GM12878 (cell line): ENCODE results near the gene SHF. TPM values are rescaled to one million over a fixed set of nuclear protein-coding genes. Genes with fewer than 3 reads are reported as not detected.
"Not testable (repeated sequence)": the region's sequence is repeated elsewhere in the genome, so short reads cannot be mapped to it uniquely, and the experiment has no call there.

Source experiments
- ATAC-seq: fragments of 200-7000 bp; cut with Tn5 transposase; 3 replicates; pipeline ENCODE4 v1.9.1; 2020; ENCODE audit warnings: mild to moderate bottlenecking, moderate library complexity
- BruUV-seq: library from RNA; stranded (reverse); fragments of 400-500 nt; replicated peaks from 2 replicates; lab custom pipeline; 2021; lab: Mats Ljungman, UMichigan
- CTCF ChIA-PET: fragments of 300-600 bp; sonication (Branson Sonifier 250); formaldehyde crosslinking; extraction: SDS; loops from one replicate; lab custom pipeline; 2021; ENCODE audit warnings: inconsistent platforms; lab: Yijun Ruan, JAX
- POLR2A ChIA-PET: fragments of 350-600 bp; formaldehyde crosslinking; extraction: SDS; loops from one replicate; lab custom pipeline; 2021; ENCODE audit warnings: inconsistent platforms; lab: Charles Lee
- RAD21 ChIA-PET: fragments of 300-600 bp; sonication (Branson Sonifier 250); formaldehyde crosslinking; loops from one replicate; lab custom pipeline; 2023; ENCODE audit warnings: antibody characterized with exemption; ENCODE audit not compliant: unreplicated experiment; lab: Charles Lee
- SMC1A ChIA-PET: fragments of 300-600 bp; sonication (Branson Sonifier 250); formaldehyde crosslinking; loops from one replicate; lab custom pipeline; 2023; ENCODE audit not compliant: unreplicated experiment, uncharacterized antibody; lab: Charles Lee
- DNase-seq: peaks from one replicate; pipeline ENCODE4 v3.0.0-alpha.2; 2011; ENCODE audit warnings: low read depth, low spot score
- FAIRE-seq: peaks from 3 replicates; lab custom pipeline; 2011; peaks lifted over from hg19 to GRCh38; lab: Jason Lieb, UNC
- H2AFZ ChIP-seq: 2 replicates; pipeline ENCODE4 v1.6.0; 2011; ENCODE audit warnings: low read depth, low read length, control low read depth; ENCODE audit not compliant: control insufficient read depth
- H3K27ac ChIP-seq: 2 replicates; pipeline ENCODE4 v1.5.1; 2011; ENCODE audit warnings: control low read depth; ENCODE audit not compliant: control insufficient read depth, insufficient read depth
- H3K27me3 ChIP-seq, 2 experiments: replicated peaks in 1 of 2; 2 replicates each; pipeline versions ENCODE4 v1.6.0 to v1.6.1; 2011; ENCODE audit warnings: low read length in 1 of 2; ENCODE audit not compliant: control insufficient read depth in 2 of 2, insufficient read depth in 2 of 2
- H3K36me3 ChIP-seq, 2 experiments: 2 replicates each; pipeline ENCODE4 v1.5.1; 2011; ENCODE audit warnings: low read length in 1 of 2; ENCODE audit not compliant: control insufficient read depth in 2 of 2, insufficient read depth in 2 of 2
- H3K4me1 ChIP-seq: 2 replicates; pipeline ENCODE4 v1.6.1; 2011; ENCODE audit warnings: mild to moderate bottlenecking, low read length, moderate library complexity, mixed read lengths; ENCODE audit not compliant: control insufficient read depth, insufficient read depth
- H3K4me2 ChIP-seq: 2 replicates; pipeline ENCODE4 v1.6.0; 2011; ENCODE audit warnings: control low read depth; ENCODE audit not compliant: control insufficient read depth, insufficient read depth
- H3K4me3 ChIP-seq: fragments of 200-600 bp; sonication (generic); 2 replicates; pipeline ENCODE4 v1.5.1; 2016
- H3K79me2 ChIP-seq: 2 replicates; pipeline ENCODE4 v1.6.0; 2011; ENCODE audit warnings: low read length; ENCODE audit not compliant: control insufficient read depth, insufficient read depth
- H3K9ac ChIP-seq: 2 replicates; pipeline ENCODE4 v1.8.0; 2011; ENCODE audit warnings: low read length, control low read depth, mixed read lengths; ENCODE audit not compliant: control insufficient read depth, insufficient read depth
- H3K9me3 ChIP-seq: replicated peaks from 3 replicates; pipeline ENCODE4 v1.5.1; 2011; ENCODE audit warnings: mild to moderate bottlenecking, low read length; ENCODE audit not compliant: control insufficient read depth, insufficient read depth
- H4K20me1 ChIP-seq: 2 replicates; pipeline ENCODE4 v1.6.0; 2011; ENCODE audit not compliant: control insufficient read depth, insufficient read depth
- FOS ChIP-seq: IDR thresholded peaks from 3 replicates; pipeline ENCODE4 v1.6.1; 2011; ENCODE audit warnings: borderline replicate concordance; ENCODE audit not compliant: insufficient read length; ENCODE audit errors: extremely low read depth
- MEF2B ChIP-seq: fragments of 450-650 bp; IDR thresholded peaks from 2 replicates; pipeline ENCODE4 v1.6.1; 2018; ENCODE audit warnings: mild to moderate bottlenecking, moderate library complexity; ENCODE audit not compliant: partially characterized antibody, poor library complexity, severe bottlenecking
- WGBS: methylation state at CpG from one replicate; pipeline ENCODE4 v1.1.6; 2016; ENCODE audit warnings: low lambda C conversion rate; ENCODE audit not compliant: insufficient replicate concordance, insufficient coverage; ENCODE audit errors: missing lambda C conversion rate; 5-methylcytosine and 5-hydroxymethylcytosine counted together
- in situ Hi-C: fragments of 300-500 bp; cut with MboI; formaldehyde crosslinking; loops from 9 replicates; pipeline ENCODE4 v1.14.3; 2018; ENCODE audit warnings: mixed read lengths
- intact Hi-C: fragments of 100-400 bp; cut with micrococcal nuclease; formaldehyde crosslinking; loops from one replicate; pipeline ENCODE4 v1.14.2; 2022; ENCODE audit not compliant: unreplicated experiment
- polyA plus RNA-seq, 11 experiments: library from polyadenylated mRNA; depleted of rRNA in 4 of 11; unstranded in 6 of 11; stranded (reverse) in 5 of 11; fragments of >200 nt; fragmentation: Nextera tagmentation in 4 of 11; fragmentation: Illumina TruSeq in 1 of 11; extraction: Ambion mirVana in 4 of 11; extraction: Trizol in 1 of 11; gene quantifications; 1 replicate in 1 of 11; 2 replicates in 10 of 11; pipeline versions ENCODE4 v1.2.1 to v1.2.3, GENCODE V29; 2011 to 2016; ENCODE audit warnings: inconsistent platforms in 2 of 11, missing spikeins in 2 of 11, low read depth in 1 of 11
- total RNA-seq, 4 experiments: library from RNA; depleted of rRNA in 3 of 4; stranded (reverse); fragments of >200 nt in 3 of 4; fragmentation: Illumina TruSeq in 1 of 4; extraction: Trizol in 1 of 4; gene quantifications; 2 replicates each; pipeline versions ENCODE4 v1.2.1 to v1.2.3, GENCODE V29; 2013 to 2021
- TF ChIP-seq, protein P1 (sequence below), 3 experiments: IDR thresholded peaks in 2 of 3; conservative IDR thresholded peaks in 1 of 3; 2 replicates each; pipeline ENCODE4 v1.5.1; 2011; ENCODE audit warnings: low read depth in 3 of 3, low read length in 3 of 3, mild to moderate bottlenecking in 3 of 3, control low read depth in 2 of 3, moderate library complexity in 2 of 3, inconsistent platforms in 1 of 3, mixed read lengths in 1 of 3; ENCODE audit not compliant: control insufficient read depth in 2 of 3, insufficient read depth in 1 of 3; ENCODE audit errors: extremely low read depth in 1 of 3

The SHF gene
- total and polyA plus RNA-seq, 10 of the 15 experiments (the other 5 are each of a cell fraction or from before 2014, with no cell fraction given), result 0.04 to 5.7 (median 1.0) TPM; not detected in 1

DNA sequence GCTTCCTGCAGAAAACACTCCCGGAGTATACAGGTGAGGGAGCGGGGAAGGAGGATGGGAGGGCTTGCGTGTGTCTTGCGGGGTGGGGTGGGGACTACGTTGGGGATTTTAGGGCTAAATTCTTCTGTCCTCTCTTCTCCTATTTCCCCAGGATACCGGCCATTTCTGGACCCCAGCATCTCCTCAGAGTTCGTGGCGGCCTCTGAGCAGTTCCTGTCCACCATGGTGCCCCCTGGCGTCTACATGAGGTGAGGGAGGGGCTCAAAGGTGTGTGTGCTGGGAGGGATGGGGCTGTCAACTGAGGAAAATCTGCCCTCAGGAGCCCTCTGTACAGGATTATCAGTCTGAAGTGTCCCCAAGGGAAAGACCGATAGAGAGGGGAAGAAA lies 51.4 kb downstream of the SHF start:
- intact Hi-C loops (no loop called here), in situ Hi-C loops (no loop called here)
- 16% methylated on average over 10 of the region's 10 CpGs for WGBS
- Histone ChIP-seq H3K4me1 (no peaks in the 10 kb centered on the region), H3K79me2 (no peaks in the 10 kb centered on the region), H3K9me3 (no peaks in the 10 kb centered on the region), H3K27me3 (peaks cover 3 to 6% of the 10 kb centered on the region in 2 experiments; a peak in 2 of 4 replicates), H3K4me2 (no peak overlapping the region), H3K27ac (no peak overlapping the region), H2AFZ (no peak overlapping the region), H4K20me1 (no peaks in the 10 kb centered on the region), H3K36me3 (no peaks in the 10 kb centered on the region), H3K4me3 (no peak overlapping the region), H3K9ac (no peak overlapping the region)
- RAD21 ChIA-PET, result interaction anchor here (0.5 to 0.7 kb wide), 2 partner anchors 60 to 270 kb away, joined by 4 read pairs; no protein-coding TSS in a partner anchor
- FAIRE-seq (no peak), DNase-seq (no peak), ATAC-seq (peak; percentile 22; the same call in 1 of the 3 replicates)
- TF ChIP-seq, protein P1, sequence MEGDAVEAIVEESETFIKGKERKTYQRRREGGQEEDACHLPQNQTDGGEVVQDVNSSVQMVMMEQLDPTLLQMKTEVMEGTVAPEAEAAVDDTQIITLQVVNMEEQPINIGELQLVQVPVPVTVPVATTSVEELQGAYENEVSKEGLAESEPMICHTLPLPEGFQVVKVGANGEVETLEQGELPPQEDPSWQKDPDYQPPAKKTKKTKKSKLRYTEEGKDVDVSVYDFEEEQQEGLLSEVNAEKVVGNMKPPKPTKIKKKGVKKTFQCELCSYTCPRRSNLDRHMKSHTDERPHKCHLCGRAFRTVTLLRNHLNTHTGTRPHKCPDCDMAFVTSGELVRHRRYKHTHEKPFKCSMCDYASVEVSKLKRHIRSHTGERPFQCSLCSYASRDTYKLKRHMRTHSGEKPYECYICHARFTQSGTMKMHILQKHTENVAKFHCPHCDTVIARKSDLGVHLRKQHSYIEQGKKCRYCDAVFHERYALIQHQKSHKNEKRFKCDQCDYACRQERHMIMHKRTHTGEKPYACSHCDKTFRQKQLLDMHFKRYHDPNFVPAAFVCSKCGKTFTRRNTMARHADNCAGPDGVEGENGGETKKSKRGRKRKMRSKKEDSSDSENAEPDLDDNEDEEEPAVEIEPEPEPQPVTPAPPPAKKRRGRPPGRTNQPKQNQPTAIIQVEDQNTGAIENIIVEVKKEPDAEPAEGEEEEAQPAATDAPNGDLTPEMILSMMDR (IDR thresholded peaks at IDR 0.05 in 2 of 3, conservative IDR thresholded peaks at IDR 0.05 in 1 of 3; ENCODE audit: control insufficient read depth in 2 of 3, extremely low read depth in 1 of 3, insufficient read depth in 1 of 3, low read depth in 3 of 3, low read length in 3 of 3), result peak; percentile 5 to 47 (median 25); a peak in 3 of 6 replicates
- TF ChIP-seq FOS (no peak), MEF2B (no peak)
- CTCF ChIA-PET, result interaction anchor here (1.6 to 3.3 kb wide), 2 partner anchors 10 to 18 kb away, joined by 5 to 11 read pairs; no protein-coding TSS in a partner anchor
- POLR2A ChIA-PET, result no interaction called here
- SMC1A ChIA-PET, result no interaction called here
- no TSS peak for BruUV-seq

DNA sequence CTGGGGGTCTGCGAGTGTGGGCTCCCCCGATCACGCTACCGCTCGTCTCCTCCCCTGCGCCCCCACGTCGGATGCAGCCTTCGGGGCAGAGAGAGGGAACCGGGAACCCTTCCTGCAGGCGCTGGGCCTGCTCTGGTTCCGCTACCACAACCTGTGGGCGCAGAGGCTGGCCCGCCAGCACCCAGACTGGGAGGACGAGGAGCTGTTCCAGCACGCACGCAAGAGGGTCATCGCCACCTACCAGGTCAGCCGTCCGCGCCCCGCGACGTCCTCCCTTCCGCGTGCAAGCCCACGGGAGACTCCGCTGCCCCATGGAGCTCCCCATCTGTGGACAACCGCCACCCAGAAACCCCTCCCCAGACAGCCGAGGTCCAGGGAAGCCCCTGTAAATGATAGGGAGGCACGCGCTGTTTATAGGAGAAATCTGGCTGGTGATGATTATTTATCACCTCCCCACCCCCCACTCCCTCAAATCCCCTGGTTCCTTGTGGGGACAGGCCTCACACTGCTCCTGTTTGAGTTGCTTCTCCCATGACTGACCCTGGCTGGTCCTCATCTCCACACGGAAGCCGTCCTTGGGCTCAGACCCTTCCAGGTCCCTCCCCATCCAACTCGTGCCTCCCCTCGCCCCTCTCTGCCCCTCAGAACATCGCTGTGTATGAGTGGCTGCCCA lies 51.9 kb downstream of the SHF start:
- CTCF ChIA-PET, result interaction anchor here (0.7 to 3.3 kb wide), 2 partner anchors 9 to 18 kb away, joined by 3 to 11 read pairs; no protein-coding TSS in a partner anchor

More for the DNA sequence above, 51.9 kb downstream of the SHF start:
- H3K4me2 ChIP-seq, ATAC-seq, H4K20me1 ChIP-seq, in situ Hi-C loops, DNase-seq, H2AFZ ChIP-seq, H3K9ac ChIP-seq, H3K27me3 ChIP-seq, H3K9me3 ChIP-seq, SMC1A ChIA-PET, H3K4me1 ChIP-seq, H3K79me2 ChIP-seq, H3K27ac ChIP-seq, H3K36me3 ChIP-seq, POLR2A ChIA-PET, BruUV-seq, FAIRE-seq, H3K4me3 ChIP-seq, intact Hi-C loops: not testable (repeated sequence)
- RAD21 ChIA-PET, result interaction anchor here (1.5 to 1.8 kb wide), 2 partner anchors 9 to 18 kb away, joined by 3 to 5 read pairs; no protein-coding TSS in a partner anchor
- 26% methylated on average over 9 of the region's 37 CpGs for WGBS
